Eye (tissue), 1 donor: ENCODE data around the gene ENDOD1.

Experiments
- DNase-seq: peaks from one replicate; pipeline ENCODE4 v3.0.0-alpha.2; 2015

ENDOD1 gene

GRCh38 chr11:95076981-95077380, 12.7 kb upstream of the ENDOD1 start:
- DNase-seq, result no peak

- no peak for DNase-seq
Measured at GRCh38 chr11:95078526-95078925, 11.1 kb upstream of the ENDOD1 start.

- DNase-seq, result no peak
Measured at GRCh38 chr11:95081010-95081409, 8.6 kb upstream of the ENDOD1 start.

- no peak for DNase-seq
Measured at GRCh38 chr11:95081412-95081811, 8.2 kb upstream of the ENDOD1 start.

- DNase-seq, result no peak
Measured at GRCh38 chr11:95082576-95083001, 7.1 kb upstream of the ENDOD1 start.

GRCh38 chr11:95084509-95084908, 5.1 kb upstream of the ENDOD1 start:
- DNase-seq, result no peak

- DNase-seq, result no peak
Measured at GRCh38 chr11:95085117-95085816, 4.4 kb upstream of the ENDOD1 start.

- no peak for DNase-seq
Measured at GRCh38 chr11:95086151-95086550, 3.5 kb upstream of the ENDOD1 start.

GRCh38 chr11:95086836-95087570, 2.6 kb upstream of the ENDOD1 start:
- no peak for DNase-seq

GRCh38 chr11:95088946-95089619, 563 bp upstream of the ENDOD1 start:
- no peak for DNase-seq

- no peak for DNase-seq
Measured at GRCh38 chr11:95091663-95092180, 2.1 kb downstream of the ENDOD1 start.

- DNase-seq, result no peak
Measured at GRCh38 chr11:95092549-95093324, 3.1 kb downstream of the ENDOD1 start.

- no peak for DNase-seq
Measured at GRCh38 chr11:95093548-95093947, 3.9 kb downstream of the ENDOD1 start.

- no peak for DNase-seq
Measured at GRCh38 chr11:95095858-95096587, 6.4 kb downstream of the ENDOD1 start.

GRCh38 chr11:95097209-95097608, 7.6 kb downstream of the ENDOD1 start:
- DNase-seq, result no peak

- no peak for DNase-seq
Measured at GRCh38 chr11:95098826-95099225, 9.2 kb downstream of the ENDOD1 start.

- no peak for DNase-seq
Measured at GRCh38 chr11:95100191-95100648, 10.6 kb downstream of the ENDOD1 start.

GRCh38 chr11:95100856-95101507, 11.3 kb downstream of the ENDOD1 start:
- DNase-seq, result no peak

- no peak for DNase-seq
Measured at GRCh38 chr11:95101935-95102334, 12.3 kb downstream of the ENDOD1 start.

- no peak for DNase-seq
Measured at GRCh38 chr11:95102733-95103132, 13.1 kb downstream of the ENDOD1 start.

GRCh38 chr11:95103701-95104100, 14.1 kb downstream of the ENDOD1 start:
- DNase-seq, result no peak
